HG02970 (cell line): ENCODE measurements around the gene TSHB.
"Not testable (repeated sequence)": the region's sequence is repeated elsewhere in the genome, so short reads cannot be mapped to it uniquely, and the experiment has no call there.

Experiments
- ATAC-seq: cut with Tn5 transposase; IDR thresholded peaks from one replicate; pipeline ENCODE4 v1.9.1; 2021; ENCODE audit warnings: mild to moderate bottlenecking, moderate library complexity, moderate number of reproducible peaks; ENCODE audit not compliant: unreplicated experiment, low FRiP score

TSHB gene

DNA sequence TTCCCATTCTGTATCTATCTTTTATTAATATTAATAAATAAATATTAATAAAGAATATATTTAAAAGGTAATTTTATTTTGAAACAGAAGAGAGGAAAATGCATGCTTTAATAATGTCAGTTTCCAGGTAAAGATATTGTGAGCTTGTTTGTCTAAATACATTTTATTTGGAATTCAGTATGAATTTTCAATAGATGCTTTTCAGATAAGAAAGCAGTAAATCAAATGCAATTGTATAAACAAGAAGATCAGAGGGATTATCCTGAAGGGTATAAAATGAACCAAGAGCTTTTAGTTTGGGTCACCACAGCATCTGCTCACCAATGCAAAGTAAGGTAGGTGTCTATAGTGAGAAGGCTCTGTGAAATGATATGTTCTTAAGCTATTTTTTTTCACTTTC, at the start of gene TSHB:
TSS of gene TSHB (plus strand) at position 301 of the 400 bp plus-strand sequence. CDS start 3,537 bp downstream, outside the sequence.
- no peak for ATAC-seq

GRCh38 chr1:114982251-114982650, 47.4 kb upstream of the TSHB start:
- ATAC-seq = no peak

DNA sequence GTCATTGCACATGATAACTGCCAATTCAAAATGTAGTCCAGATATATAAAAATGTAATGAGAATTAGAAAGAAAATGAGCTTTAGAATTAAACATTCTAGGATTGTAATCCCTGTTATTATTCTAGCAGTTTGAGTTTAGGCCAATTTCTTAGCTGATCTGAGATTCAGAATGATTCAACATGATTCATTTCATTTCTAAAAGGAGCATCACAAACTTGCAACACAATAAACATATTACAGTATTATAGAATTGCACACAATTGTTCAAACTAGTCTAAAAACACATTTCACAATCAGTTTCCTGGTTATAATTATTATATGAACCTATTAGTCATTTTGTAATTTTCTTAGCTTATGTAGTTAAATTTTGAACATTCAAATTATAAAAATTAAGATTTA, 43.3 kb upstream of the TSHB start:
- no peak for ATAC-seq

DNA sequence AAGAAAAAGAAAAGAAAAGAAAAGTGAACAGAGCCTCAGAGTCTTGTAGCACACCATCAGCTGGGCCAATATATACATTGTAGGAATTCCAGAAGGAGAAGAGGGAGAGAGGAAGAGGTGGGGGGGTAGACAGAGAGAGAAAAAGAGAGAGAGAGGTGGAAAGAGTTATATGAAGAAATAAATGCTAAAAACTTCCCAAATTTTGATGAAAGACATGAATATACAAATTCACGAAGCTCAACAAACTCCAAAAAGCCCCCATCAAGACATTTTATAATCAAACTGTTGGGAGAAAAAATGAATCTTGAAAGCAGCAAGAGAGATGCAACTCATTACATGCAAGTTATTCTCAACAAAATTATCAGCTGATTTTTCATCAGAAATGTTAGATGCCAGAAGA, 41.5 kb upstream of the TSHB start:
- no peak for ATAC-seq

DNA sequence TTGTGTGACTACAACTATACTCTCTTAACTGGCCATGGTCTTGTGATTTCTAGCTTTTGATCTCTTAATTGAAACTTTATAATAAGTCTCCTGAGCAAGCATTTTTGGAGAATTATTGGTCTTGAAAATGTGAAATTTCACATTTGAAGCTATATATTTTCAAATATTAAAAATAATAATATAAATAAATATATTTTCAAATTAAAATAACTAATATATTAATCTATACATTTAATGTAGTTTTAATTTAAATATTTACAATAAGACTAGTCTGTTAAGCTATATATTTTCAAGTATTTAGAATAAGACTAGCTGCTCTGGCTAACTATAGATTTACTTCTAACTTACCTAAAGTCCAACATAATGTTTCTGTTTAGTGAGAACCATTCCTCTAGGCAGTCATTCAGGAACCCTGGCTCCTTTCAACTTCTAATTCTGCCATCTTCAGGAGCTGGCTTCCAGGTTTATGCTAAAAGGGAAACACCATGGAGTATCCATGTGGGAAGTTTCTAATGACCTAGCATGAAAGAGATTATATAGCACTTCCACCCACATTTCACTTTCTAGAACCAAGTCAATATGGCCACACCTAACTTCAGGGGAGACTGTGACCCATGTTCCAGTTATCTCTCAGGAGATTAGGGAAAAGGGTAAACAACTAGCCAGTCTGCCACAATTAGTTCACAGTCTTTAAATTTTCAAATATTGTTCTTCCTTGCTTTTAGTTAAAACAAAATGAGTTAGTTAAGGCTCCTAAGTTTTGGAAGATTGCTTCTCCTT, 31.9 kb upstream of the TSHB start:
- ATAC-seq = no peak

DNA sequence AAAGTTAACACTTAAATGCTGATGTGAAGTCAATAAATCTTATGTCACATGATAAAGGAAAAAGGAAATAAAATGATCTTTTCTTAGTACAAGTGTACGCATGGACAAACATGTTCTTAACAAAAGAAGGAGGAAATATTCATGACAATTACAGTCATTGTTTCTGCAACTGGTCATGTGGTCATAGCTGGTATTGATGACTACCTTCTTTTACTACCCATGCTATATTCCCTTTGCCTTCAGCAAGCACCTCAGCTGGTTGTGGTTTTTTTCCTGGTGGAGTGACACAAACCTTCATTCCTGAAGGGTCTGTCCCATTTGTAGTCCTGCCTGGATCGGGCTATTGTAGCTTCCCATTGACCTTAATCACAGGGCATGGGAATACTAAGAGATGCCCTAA, 23.4 kb upstream of the TSHB start:
- ATAC-seq = no peak

DNA sequence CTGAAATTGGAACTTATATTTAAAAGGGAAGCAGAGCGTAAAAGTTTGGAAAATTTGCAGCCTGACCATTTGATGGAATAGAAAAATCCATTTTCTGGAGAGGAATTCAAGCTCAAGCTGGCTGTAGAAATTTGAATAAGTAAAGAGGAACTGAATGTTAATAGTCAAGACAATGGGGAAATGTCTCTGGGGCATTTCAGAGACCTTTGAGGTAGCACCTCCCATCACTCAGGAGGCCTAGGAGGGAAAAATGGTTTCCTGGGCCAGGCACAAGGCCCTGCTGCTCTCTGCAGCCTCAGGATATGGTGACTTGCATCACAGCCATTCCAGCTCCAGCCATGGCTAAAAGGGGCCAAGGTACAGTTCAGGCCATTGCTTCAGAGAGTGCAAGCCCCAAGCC, 17.6 kb upstream of the TSHB start:
- no peak for ATAC-seq

GRCh38 chr1:115012434-115012833, 17.2 kb upstream of the TSHB start:
- no peak for ATAC-seq

GRCh38 chr1:115013792-115014191, 15.8 kb upstream of the TSHB start:
- ATAC-seq = no peak

DNA sequence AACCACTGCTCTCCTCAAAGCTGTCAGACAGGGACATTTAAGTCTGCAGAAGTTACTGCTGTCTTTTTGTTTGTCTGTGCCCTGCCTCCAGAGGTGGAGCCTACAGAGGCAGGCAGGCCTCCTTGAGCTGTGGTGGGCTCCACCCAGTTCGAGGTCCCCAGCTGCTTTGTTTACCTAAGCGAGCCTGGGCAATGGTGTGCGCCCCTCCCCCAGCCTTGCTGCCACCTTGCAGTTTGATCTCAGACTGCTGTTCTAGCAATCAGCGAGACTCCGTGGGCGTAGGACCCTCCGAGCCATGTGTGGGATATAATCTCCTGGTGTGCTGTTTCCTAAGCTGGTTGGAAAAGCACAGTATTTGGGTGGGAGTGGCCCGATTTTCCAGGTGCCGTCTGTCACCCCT, 10.1 kb upstream of the TSHB start:
- ATAC-seq = not testable (repeated sequence)

DNA sequence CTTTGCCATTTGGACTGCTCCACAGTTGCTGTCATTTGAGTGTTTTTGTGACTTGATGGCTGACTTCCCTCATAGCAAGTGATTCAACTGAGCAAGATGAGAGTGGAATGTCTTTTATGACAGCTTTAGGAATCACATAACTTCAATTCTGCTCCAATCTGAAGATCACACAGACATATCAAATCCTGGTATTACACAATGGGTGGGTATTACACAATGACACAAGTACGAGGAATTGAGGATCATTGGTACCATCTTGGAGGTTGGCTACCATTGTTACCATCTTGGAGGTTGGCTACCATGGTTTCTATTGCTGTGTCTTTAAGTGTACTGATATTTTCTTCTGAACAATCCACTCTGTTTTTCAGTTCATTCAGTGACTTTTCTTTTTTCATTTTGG, 8.5 kb upstream of the TSHB start:
- ATAC-seq = no peak

GRCh38 chr1:115023593-115023992, 6.0 kb upstream of the TSHB start:
- ATAC-seq = no peak

DNA sequence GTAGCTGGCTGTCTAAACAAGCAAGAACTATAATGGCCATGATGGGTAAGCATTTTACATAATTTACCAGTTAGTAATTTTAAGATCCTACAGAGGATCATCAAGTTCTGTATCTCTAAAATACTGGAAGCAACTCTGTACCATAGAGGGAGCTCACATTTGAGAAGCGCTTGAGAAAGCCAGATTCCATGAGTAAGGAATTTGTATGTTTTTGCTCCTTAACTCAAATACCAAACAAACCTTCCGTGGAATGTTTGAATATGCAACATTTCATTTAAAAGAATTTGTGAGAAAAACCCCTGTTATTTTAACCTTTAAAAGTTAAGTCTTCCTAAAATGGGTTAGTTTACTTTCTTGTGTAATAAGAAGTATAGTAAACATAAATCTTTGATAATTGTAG, 2.0 kb downstream of the TSHB start:
- ATAC-seq = no peak

DNA sequence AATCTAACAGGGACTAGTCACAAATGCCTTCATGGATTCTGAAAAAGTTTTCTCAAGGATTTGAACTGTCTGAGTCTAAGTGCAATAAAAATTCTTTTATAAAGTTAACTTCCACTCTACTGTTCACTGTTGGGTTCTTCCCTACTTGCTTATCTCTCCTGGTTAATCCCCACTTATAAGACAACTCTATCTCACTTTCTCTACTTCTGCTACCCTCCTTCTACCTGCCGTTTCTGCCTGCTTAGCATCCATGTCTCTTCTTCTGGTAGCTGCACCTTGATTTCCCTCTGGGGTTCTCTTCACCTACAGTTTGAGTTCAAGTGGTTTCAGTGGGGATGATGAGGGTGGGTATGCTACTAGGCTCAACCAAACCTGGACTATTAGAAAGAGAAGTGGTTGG, 6.0 kb downstream of the TSHB start:
- ATAC-seq = no peak

DNA sequence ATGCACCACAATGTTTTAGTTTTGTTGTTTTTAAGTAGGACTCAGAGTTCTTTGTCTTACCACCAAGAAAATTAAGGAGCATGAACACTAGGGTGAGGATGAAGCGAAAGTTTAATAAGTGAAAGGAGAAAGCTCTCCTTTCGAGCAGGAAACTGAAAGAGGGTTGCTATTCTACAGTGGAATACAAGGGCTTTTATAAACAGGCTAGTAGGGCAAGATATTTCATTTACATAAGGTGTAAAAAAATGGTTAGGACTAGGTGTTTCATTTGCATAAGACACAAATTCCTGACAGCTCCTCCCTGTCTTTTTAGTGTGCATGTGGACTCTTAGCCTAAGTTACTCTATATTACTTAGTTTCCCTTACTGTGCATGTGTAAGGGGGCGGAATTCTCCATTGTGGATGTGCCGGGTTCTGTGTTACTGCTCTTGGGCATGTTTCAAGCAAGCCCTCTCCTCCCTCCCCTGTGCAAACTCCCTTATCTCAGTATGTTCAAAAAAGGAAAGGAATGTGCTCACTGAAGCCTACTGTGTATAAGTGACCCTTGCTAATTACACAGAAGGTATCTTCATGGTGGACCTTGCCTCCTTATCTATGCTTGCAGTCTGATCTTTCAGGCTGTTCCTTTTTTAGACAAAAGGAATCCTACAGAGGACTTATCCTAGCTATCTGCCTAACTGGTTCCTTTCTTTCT, 7.3 kb downstream of the TSHB start:
- ATAC-seq = no peak

GRCh38 chr1:115040501-115040900, 10.9 kb downstream of the TSHB start:
- no peak for ATAC-seq

DNA sequence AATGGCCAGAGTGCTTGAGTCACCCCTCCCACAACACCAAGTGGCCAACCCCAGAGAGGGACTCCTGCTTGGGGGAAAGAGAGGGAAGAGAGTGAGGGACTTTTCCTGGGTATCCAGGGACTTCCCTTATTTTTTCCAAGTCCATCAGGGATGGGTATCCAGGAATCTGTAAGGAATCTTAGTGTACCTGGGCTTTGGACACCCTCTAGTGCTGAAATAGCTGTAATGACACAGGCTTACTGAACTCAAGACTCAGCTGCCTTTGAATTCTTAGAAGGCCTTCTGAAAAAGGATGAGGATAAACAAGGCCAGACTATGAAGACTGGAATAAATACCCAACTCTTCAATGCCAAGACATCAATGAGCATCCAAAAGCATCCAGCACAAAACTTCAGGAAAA, 12.0 kb downstream of the TSHB start:
- no peak for ATAC-seq

GRCh38 chr1:115046751-115047150, 17.1 kb downstream of the TSHB start:
- no peak for ATAC-seq

GRCh38 chr1:115051850-115052249, 22.2 kb downstream of the TSHB start:
- no peak for ATAC-seq

- ATAC-seq = no peak
These were observed 22.9 kb downstream of the TSHB start for GRCh38 chr1:115052454-115053083.

DNA sequence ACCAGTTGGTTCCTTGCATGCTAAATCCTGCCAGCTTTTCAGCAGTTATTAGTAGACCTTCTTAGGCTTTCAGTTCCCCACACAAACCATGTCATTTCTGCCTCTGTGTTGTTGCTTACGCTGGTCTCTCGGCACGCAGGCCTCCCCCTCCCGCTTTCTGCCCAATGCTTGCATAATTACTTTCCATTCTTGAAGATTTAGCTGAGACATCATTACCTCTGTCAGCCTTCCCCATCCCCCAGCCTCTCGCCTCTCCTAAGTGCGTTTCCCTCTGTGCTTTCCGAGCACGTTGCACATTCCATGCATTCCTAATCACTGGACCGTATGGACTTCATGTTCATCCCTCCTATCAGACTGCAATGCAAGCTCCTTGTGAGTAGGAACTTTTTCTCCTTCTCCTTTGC, 26.8 kb downstream of the TSHB start:
- ATAC-seq = no peak
